WERI-Rb-1 (cell line): Measurements from ENCODE around the gene PKNOX2.
A peak's percentile ranks its signal among the peaks of the same experiment; 100 is the strongest.

ENCODE experiments used
- DNase-seq: peaks from one replicate; pipeline ENCODE4 v3.0.0-alpha.2; 2020
- H3K27ac ChIP-seq: fragments of 250-450 bp; sonication (Bioruptor Pico); 2 replicates; pipeline ENCODE4 v1.5.1; 2020; ENCODE audit warnings: mild to moderate bottlenecking, moderate library complexity
- H3K27me3 ChIP-seq: fragments of 250-450 bp; sonication (Bioruptor Pico); 2 replicates; pipeline ENCODE4 v1.5.1; 2021; ENCODE audit warnings: mild to moderate bottlenecking, low read depth, moderate library complexity; ENCODE audit not compliant: insufficient read depth, severe bottlenecking
- H3K36me3 ChIP-seq: fragments of 250-450 bp; sonication (Bioruptor Pico); 2 replicates; pipeline ENCODE4 v1.5.1; 2020; ENCODE audit warnings: mild to moderate bottlenecking, moderate library complexity
- H3K4me3 ChIP-seq: 2 replicates; pipeline ENCODE4 v1.5.1; 2011; ENCODE audit warnings: low read depth, mild to moderate bottlenecking, control low read depth, low read length
- H3K9me3 ChIP-seq: fragments of 250-450 bp; sonication (Bioruptor Pico); 2 replicates; pipeline ENCODE4 v1.5.1; 2021; ENCODE audit warnings: mild to moderate bottlenecking, moderate library complexity; ENCODE audit not compliant: severe bottlenecking
- TF ChIP-seq, protein P1 (sequence below): IDR thresholded peaks from 2 replicates; pipeline ENCODE4 v1.5.1; 2011; ENCODE audit warnings: low read depth, mild to moderate bottlenecking, control low read depth, inconsistent platforms, low read length

Gene PKNOX2

DNA sequence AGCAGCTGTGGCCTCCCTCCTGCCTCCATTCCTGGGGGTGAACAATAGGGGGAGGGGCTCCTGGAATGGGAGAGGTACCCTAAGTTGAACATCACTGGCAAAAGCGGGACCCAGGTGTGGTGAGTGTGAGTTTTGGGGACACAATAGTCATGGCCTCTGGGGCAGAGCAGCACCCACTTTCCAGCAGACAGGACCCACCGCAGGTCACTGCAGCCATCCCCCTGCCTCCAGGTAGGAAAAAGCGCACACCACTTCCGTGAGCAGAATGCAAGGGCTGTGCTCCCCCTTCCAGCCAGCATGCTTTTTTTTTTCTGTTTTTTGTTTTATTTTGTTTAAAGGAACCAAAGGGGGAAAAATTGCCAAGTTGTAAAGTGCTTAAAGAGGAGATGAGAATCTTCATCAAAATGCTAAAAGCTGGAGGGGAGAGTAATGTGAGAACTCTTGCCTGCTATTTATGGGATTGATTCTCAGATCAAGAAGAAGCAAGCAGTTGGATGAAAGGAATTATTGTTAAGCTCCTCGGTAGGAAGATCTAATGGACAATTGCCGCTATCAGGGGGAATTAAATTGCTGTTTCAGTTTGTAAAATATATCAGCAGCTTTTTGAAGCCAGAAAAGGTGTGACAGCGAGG, 178.7 kb downstream of the PKNOX2 start:
- DNase-seq = no peak
- H3K27ac ChIP-seq = peak overlapping the region; percentile 72
- H3K27me3 ChIP-seq = no peaks in the 10 kb centered on the region
- no peaks in the 10 kb centered on the region for H3K9me3 ChIP-seq
- H3K36me3 ChIP-seq = no peaks in the 10 kb centered on the region
- TF ChIP-seq, protein P1, sequence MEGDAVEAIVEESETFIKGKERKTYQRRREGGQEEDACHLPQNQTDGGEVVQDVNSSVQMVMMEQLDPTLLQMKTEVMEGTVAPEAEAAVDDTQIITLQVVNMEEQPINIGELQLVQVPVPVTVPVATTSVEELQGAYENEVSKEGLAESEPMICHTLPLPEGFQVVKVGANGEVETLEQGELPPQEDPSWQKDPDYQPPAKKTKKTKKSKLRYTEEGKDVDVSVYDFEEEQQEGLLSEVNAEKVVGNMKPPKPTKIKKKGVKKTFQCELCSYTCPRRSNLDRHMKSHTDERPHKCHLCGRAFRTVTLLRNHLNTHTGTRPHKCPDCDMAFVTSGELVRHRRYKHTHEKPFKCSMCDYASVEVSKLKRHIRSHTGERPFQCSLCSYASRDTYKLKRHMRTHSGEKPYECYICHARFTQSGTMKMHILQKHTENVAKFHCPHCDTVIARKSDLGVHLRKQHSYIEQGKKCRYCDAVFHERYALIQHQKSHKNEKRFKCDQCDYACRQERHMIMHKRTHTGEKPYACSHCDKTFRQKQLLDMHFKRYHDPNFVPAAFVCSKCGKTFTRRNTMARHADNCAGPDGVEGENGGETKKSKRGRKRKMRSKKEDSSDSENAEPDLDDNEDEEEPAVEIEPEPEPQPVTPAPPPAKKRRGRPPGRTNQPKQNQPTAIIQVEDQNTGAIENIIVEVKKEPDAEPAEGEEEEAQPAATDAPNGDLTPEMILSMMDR = no peak
- H3K4me3 ChIP-seq = peak overlapping the region; percentile 17

DNA sequence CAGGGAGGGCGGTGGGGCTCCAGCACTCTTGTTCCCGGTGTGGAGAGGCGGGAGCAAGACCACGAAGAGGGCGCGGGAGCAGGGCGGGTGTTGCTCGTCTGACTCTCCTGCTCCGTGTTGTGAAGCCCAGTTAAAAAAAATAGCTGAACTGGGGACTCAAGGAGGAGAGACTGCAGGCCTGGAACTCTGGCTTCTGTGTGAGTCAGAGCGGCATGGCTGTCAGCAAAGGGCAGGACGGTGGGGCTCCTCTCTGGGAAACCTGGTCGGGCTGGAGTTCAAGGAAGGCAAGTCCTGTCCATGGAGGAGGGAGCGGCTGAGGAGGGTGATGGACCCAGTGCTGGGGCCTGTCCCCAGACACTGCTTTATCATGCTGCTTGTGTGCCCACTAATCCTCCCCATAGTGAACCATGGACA, 179.2 kb downstream of the PKNOX2 start:
- Histone ChIP-seq H3K9me3 (no peaks in the 10 kb centered on the region), H3K27me3 (no peaks in the 10 kb centered on the region), H3K27ac (peak overlapping the region; percentile 72), H3K4me3 (peak overlapping the region; percentile 17), H3K36me3 (no peaks in the 10 kb centered on the region)
- peak; percentile 35 for DNase-seq
- TF ChIP-seq, protein P1 = no peak

DNA sequence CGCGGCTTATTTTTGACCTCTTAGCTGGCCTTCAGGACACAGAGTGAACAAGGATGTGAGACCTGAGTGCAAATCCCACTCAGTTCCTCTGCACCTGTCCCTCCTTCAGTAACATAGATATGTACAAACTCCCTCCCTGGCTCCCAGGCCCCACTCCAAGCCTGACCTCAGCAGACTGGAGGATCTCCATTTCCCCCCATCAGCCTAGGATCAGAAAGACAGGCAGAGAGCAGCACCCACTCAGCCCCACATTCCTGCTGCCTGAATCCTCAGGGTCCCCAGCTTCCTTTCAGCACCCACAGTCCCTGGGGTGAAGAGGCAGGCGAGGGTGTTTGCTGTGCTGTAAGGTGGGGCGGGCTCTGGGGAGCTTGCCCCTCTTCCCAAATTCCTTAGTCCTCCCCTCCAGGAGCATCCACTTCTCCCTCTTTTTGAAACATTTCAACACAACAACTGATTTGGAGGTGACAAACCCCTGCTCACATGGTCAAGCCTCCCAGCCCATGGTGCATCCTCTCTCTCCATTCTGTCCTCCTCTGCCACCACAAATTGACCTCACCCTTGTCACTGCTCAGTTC, 180.4 kb downstream of the PKNOX2 start:
- H3K9me3 ChIP-seq = no peaks in the 10 kb centered on the region
- no peaks in the 10 kb centered on the region for H3K27me3 ChIP-seq
- DNase-seq = no peak
- no peaks in the 10 kb centered on the region for H3K36me3 ChIP-seq
- TF ChIP-seq, protein P1 = no peak
- H3K27ac ChIP-seq = no peak overlapping the region; the same call in 1 of the 2 replicates
- no peak overlapping the region for H3K4me3 ChIP-seq

DNA sequence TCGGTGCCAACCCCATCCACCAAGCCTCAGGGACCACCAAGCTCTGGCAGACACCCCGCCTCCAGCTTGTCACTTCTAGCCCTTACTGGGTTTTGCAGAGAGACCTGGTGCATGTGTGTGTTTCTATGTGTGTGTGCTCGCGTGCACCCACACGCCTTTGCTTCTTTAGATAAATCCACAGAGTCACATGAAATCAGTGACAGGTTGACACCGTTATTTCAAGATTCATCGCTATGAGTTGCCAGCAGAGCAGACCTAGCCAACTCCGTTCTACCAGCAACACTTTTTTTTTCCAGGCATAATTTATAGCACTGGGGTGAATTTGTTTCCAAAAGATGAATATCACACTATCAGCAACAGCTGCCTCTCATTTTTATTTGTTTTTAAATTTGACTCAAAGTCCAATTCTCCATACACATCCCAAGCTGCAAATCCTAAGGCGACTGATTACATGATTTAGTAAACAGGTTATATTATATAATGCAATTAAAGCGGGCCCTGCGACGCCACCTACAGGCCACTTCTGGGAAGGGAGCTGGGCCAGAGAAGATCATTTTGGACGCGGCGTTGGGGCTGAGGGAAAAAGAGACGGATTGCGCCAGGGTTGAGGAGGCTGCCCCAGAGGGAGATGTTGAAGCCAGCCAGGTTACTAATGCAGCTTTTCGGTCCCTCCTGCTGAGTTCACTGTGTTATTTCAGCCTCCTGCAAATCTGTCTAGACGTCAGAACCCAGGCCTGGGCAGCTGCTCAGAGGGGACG, 181.0 kb downstream of the PKNOX2 start:
- TF ChIP-seq, protein P1 = peak; percentile 67
- peak; percentile 86 for DNase-seq
- H3K27me3 ChIP-seq = no peaks in the 10 kb centered on the region
- H3K4me3 ChIP-seq = no peak overlapping the region
- H3K9me3 ChIP-seq = no peaks in the 10 kb centered on the region
- H3K36me3 ChIP-seq = no peaks in the 10 kb centered on the region
- H3K27ac ChIP-seq = no peak overlapping the region; the same call in 1 of the 2 replicates

DNA sequence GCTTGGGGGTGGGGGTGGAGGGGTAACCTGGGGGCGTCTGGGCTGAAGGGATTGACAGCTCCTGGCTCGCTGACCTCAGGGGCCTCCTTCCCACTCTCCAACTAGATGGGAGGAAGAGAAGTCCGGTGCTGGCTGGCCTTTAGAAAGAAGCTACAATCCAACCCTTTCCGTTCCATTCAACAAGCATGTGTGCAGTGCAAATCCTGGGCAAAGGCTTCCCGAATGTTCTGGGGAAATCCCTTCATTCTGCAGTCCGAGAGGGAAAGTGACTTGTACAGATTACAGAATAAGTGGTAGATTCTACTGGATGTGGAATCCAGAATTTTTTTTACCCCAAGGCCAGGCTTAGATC, 181.6 kb downstream of the PKNOX2 start:
- H3K4me3 ChIP-seq = no peak overlapping the region
- peak overlapping the region; percentile 16 for H3K27ac ChIP-seq
- H3K27me3 ChIP-seq = no peaks in the 10 kb centered on the region
- no peak for DNase-seq
- no peaks in the 10 kb centered on the region for H3K36me3 ChIP-seq
- TF ChIP-seq, protein P1 = no peak
- H3K9me3 ChIP-seq = no peaks in the 10 kb centered on the region
